BLaER1 treated with 17β-estradiol and CSF1 and Interleukin-3, amounts not matched to agents 10 nM and 100 nM (cell line): ENCODE results near the gene ATOSA.

ENCODE experiments used
- H3K27ac ChIP-seq, 11 experiments: shearing (Covaris generic); formaldehyde crosslinking; 2 replicates each; pipeline ENCODE4 v1.8.1; 2022
- H3K27me3 ChIP-seq, 11 experiments: shearing (Covaris generic); formaldehyde crosslinking; 2 replicates each; pipeline ENCODE4 v1.8.1; 2022
- H3K36me3 ChIP-seq, 11 experiments: shearing (Covaris generic); formaldehyde crosslinking; 2 replicates each; pipeline ENCODE4 v1.8.1; 2022
- H3K4me1 ChIP-seq, 10 experiments: shearing (Covaris generic); formaldehyde crosslinking; 2 replicates each; pipeline ENCODE4 v1.8.1; 2022
- H3K4me2 ChIP-seq, 11 experiments: shearing (Covaris generic); formaldehyde crosslinking; 2 replicates each; pipeline ENCODE4 v1.8.1; 2022
- H3K4me3 ChIP-seq, 10 experiments: shearing (Covaris generic); formaldehyde crosslinking; 2 replicates each; pipeline ENCODE4 v1.8.1; 2022
- H3K9ac ChIP-seq, 11 experiments: shearing (Covaris generic); formaldehyde crosslinking; 2 replicates each; pipeline ENCODE4 v1.8.1; 2022
- H3K9me3 ChIP-seq, 11 experiments: shearing (Covaris generic); formaldehyde crosslinking; replicated peaks in 1 of 11; 2 replicates each; pipeline ENCODE4 v1.8.1; 2022
- H4K20me1 ChIP-seq, 11 experiments: shearing (Covaris generic); formaldehyde crosslinking; 2 replicates each; pipeline ENCODE4 v1.8.1; 2022
- Cebpa-rat ChIP-seq, 11 experiments: shearing (Covaris generic); IDR thresholded peaks; 2 replicates each; pipeline ENCODE4 v1.8.1; 2022

Gene ATOSA

DNA sequence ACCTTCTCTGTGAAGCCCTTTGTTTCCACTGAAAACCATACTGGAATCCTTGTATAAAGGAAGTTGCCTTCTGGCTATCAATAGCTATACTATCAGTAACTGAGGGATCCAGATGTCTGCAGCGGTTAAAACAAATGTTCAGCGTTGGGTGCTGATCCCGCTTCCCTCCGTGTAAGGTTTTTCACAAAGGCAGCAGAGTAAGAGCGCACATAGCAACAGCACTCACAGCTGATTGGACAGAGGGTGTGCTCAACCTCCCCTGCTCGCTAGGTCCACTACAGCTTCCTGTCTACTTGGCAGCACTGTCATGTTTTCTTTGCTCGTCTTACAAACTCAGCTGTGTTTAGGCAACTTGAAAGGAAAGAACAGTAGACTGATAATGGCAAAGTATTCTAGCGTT is 27.3 kb downstream of the ATOSA start:
- TF ChIP-seq Cebpa-rat (IDR thresholded peaks at IDR 0.05) = no peak
- H4K20me1 ChIP-seq = peaks cover 0 to 32% (median 0%) of the 10 kb centered on the region in 11 experiments; a peak in 3 of 22 replicates
- H3K9ac ChIP-seq = no peak overlapping the region
- H3K27me3 ChIP-seq = no peaks in the 10 kb centered on the region
- peaks cover 5 to 72% (median 25%) of the 10 kb centered on the region in 11 experiments; a peak in 15 of 22 replicates for H3K36me3 ChIP-seq
- no peak overlapping the region for H3K27ac ChIP-seq
- H3K9me3 ChIP-seq = no peaks in the 10 kb centered on the region
- H3K4me2 ChIP-seq = no peak overlapping the region
- no peak overlapping the region for H3K4me3 ChIP-seq
- no peaks in the 10 kb centered on the region for H3K4me1 ChIP-seq

DNA sequence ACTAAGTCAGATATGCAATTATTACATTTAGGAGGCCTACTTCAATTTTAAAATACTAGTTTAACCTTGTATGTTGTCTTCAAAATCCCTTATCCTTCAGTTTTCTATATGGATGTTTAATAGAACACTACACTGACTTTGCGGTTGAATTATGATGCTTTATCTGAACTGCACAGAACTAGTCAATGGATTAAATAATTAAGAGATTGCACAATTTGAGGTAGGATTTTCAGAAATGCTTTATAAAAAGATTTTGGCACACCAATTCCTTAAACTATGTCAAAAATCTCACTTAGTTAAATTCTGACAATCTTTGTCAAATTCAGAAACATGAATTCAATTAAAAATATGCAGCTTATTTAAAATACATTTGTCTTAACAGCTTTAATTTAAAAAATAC is 28.1 kb downstream of the ATOSA start:
- H3K36me3 ChIP-seq = peaks cover 5 to 72% (median 28%) of the 10 kb centered on the region in 11 experiments; a peak in 15 of 22 replicates
- no peaks in the 10 kb centered on the region for H3K4me1 ChIP-seq
- H3K27me3 ChIP-seq = no peaks in the 10 kb centered on the region
- peaks cover 0 to 32% (median 0%) of the 10 kb centered on the region in 11 experiments; a peak in 3 of 22 replicates for H4K20me1 ChIP-seq
- H3K9ac ChIP-seq = no peak overlapping the region
- no peak overlapping the region for H3K27ac ChIP-seq
- no peak overlapping the region for H3K4me2 ChIP-seq
- no peak for TF ChIP-seq Cebpa-rat (IDR thresholded peaks at IDR 0.05)
- no peak overlapping the region for H3K4me3 ChIP-seq
- no peaks in the 10 kb centered on the region for H3K9me3 ChIP-seq

GRCh38 chr15:52649686-52650085 is 29.5 kb downstream of the ATOSA start:
- H3K4me2 ChIP-seq = no peak overlapping the region
- TF ChIP-seq Cebpa-rat (IDR thresholded peaks at IDR 0.05) = no peak
- H3K27me3 ChIP-seq = no peaks in the 10 kb centered on the region
- H3K36me3 ChIP-seq = peaks cover 5 to 73% (median 22%) of the 10 kb centered on the region in 11 experiments; a peak in 15 of 22 replicates
- no peaks in the 10 kb centered on the region for H3K9me3 ChIP-seq
- no peaks in the 10 kb centered on the region for H3K4me1 ChIP-seq
- peaks cover 0 to 23% (median 0%) of the 10 kb centered on the region in 11 experiments; a peak in 3 of 22 replicates for H4K20me1 ChIP-seq
- H3K27ac ChIP-seq = no peak overlapping the region
- H3K9ac ChIP-seq = no peak overlapping the region
- H3K4me3 ChIP-seq = no peak overlapping the region

DNA sequence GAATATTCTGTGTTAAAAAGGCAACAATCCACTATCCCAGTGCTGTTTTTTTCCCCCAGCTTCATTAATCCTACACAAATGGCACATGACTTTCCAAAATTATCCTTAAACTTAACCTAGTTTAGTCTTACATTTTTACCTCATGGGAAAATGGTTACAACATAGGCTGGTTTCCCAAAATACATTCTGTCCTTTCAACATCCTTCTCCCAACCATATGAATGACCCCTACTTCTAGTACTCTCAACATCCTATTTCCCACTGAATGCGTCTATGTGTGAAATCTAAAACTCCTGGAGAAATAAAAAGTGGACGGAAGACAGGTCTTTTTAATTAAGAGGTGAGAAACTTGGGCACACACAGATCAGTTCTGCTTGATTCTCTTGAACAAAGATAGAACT is 33.3 kb downstream of the ATOSA start:
- H3K4me2 ChIP-seq = no peak overlapping the region
- peaks cover 0 to 13% (median 0%) of the 10 kb centered on the region in 11 experiments; a peak in 1 of 22 replicates for H4K20me1 ChIP-seq
- peaks cover 0 to 56% (median 5%) of the 10 kb centered on the region in 11 experiments; a peak in 10 of 22 replicates for H3K36me3 ChIP-seq
- no peak overlapping the region for H3K9ac ChIP-seq
- TF ChIP-seq Cebpa-rat (IDR thresholded peaks at IDR 0.05) = no peak
- H3K27me3 ChIP-seq = no peaks in the 10 kb centered on the region
- no peak overlapping the region for H3K27ac ChIP-seq
- no peak overlapping the region for H3K4me3 ChIP-seq
- H3K4me1 ChIP-seq = peaks cover 0 to 9% (median 0%) of the 10 kb centered on the region in 10 experiments; a peak in 2 of 20 replicates
- no peaks in the 10 kb centered on the region for H3K9me3 ChIP-seq

GRCh38 chr15:52642386-52643361 is 36.5 kb downstream of the ATOSA start:
- Histone ChIP-seq H3K9me3 (no peaks in the 10 kb centered on the region), H3K4me1 (peaks cover 0 to 9% (median 0%) of the 10 kb centered on the region in 10 experiments; a peak in 2 of 20 replicates), H3K36me3 (peaks cover 0 to 51% (median 5%) of the 10 kb centered on the region in 11 experiments; a peak in 11 of 22 replicates), H3K27me3 (no peaks in the 10 kb centered on the region), H3K27ac (no peak overlapping the region), H4K20me1 (0 out of 22 replicates have a peak, but pooled peaks cover 0 to 7% (median 0%) of the 10 kb centered on the region in 11 experiments), H3K4me3 (no peak overlapping the region), H3K4me2 (no peak overlapping the region), H3K9ac (no peak overlapping the region)
- TF ChIP-seq Cebpa-rat (IDR thresholded peaks at IDR 0.05) = no peak

DNA sequence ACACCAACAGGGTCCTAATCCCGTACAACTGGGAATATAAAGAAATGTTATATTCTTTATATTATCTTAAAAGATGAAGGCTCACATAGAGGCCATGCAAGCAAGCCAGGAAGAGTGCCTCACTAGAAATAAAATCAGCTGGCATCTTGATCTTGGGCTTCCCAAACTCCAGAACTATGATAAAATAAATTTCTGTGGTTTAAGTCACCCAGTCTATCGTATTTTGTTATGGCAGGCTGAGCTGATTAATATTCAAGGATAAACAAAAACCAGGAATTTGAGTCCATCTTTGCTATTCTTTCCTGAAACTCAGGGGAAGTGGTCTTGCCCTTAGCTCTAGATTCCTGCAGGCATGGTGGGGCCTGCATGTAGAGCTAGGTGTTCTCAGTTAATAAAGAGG is 42.7 kb downstream of the ATOSA start:
- Histone ChIP-seq H3K4me3 (no peak overlapping the region), H4K20me1 (peaks cover 0 to 10% (median 0%) of the 10 kb centered on the region in 11 experiments; a peak in 2 of 22 replicates), H3K4me1 (no peaks in the 10 kb centered on the region), H3K4me2 (no peak overlapping the region), H3K36me3 (peaks cover 0 to 67% (median 18%) of the 10 kb centered on the region in 11 experiments; a peak in 14 of 22 replicates), H3K9ac (no peak overlapping the region), H3K9me3 (peaks cover 0 to 7% (median 4%) of the 10 kb centered on the region in 11 experiments; a peak in 6 of 22 replicates), H3K27me3 (no peaks in the 10 kb centered on the region), H3K27ac (no peak overlapping the region)
- no peak for TF ChIP-seq Cebpa-rat (IDR thresholded peaks at IDR 0.05)

GRCh38 chr15:52635908-52636307 is 43.3 kb downstream of the ATOSA start:
- Histone ChIP-seq H3K4me3 (no peak overlapping the region), H3K4me1 (no peaks in the 10 kb centered on the region), H3K4me2 (no peak overlapping the region)

More at GRCh38 chr15:52635908-52636307, 43.3 kb downstream of the ATOSA start:
- no peaks in the 10 kb centered on the region for H3K27me3 ChIP-seq
- peaks cover 0 to 67% (median 18%) of the 10 kb centered on the region in 11 experiments; a peak in 13 of 22 replicates for H3K36me3 ChIP-seq
- no peak overlapping the region for H3K9ac ChIP-seq
- no peak overlapping the region for H3K27ac ChIP-seq
- peaks cover 0 to 10% (median 0%) of the 10 kb centered on the region in 11 experiments; a peak in 2 of 22 replicates for H4K20me1 ChIP-seq
- no peak for TF ChIP-seq Cebpa-rat (IDR thresholded peaks at IDR 0.05)
- peaks cover 0 to 7% (median 4%) of the 10 kb centered on the region in 11 experiments; a peak in 6 of 22 replicates for H3K9me3 ChIP-seq
